Measurements from ENCODE around the gene GAB2.

The GAB2 gene

GRCh38 chr11:78194490-78194889 is 223.1 kb downstream of the GAB2 start:
- H3K9ac ChIP-seq (ENCODE audit: low read length) = no peak overlapping the region
- H3K27ac ChIP-seq (ENCODE audit: low read depth, low read length, poor library complexity, severe bottlenecking) = no peak overlapping the region
- no peaks in the 10 kb centered on the region for H3K79me2 ChIP-seq (ENCODE audit: insufficient read depth, low read length)
- TF ChIP-seq CTCF (IDR thresholded peaks at IDR 0.05; ENCODE audit: low read length) (no peak), EZH2 (IDR thresholded peaks at IDR 0.05; ENCODE audit: borderline replicate concordance, low read length) (no peak)
- no peak overlapping the region for H3K4me2 ChIP-seq (ENCODE audit: low read length)
- no peaks in the 10 kb centered on the region for H3K36me3 ChIP-seq (ENCODE audit: insufficient read depth, low read length)
- H2AFZ ChIP-seq (ENCODE audit: low read length) = no peak overlapping the region
- no peaks in the 10 kb centered on the region for H3K9me2 ChIP-seq (ENCODE audit: low read depth, low read length)
- no peaks in the 10 kb centered on the region; the same call in 1 of the 2 replicates for H3K27me3 ChIP-seq (ENCODE audit: insufficient read depth, low read length)
- no peaks in the 10 kb centered on the region for H3K9me3 ChIP-seq (ENCODE audit: low read length)
- H3F3A ChIP-seq (ENCODE audit: insufficient read depth, low read length) = no peaks in the 10 kb centered on the region
- H3K4me1 ChIP-seq (ENCODE audit: insufficient read depth, low read length, severe bottlenecking) = peaks cover 3% of the 10 kb centered on the region
- no peaks in the 10 kb centered on the region for H4K20me1 ChIP-seq (ENCODE audit: insufficient read depth, low read length)
- no peak overlapping the region for H3K4me3 ChIP-seq (ENCODE audit: low read depth, low read length, poor library complexity, severe bottlenecking)

- no peaks in the 10 kb centered on the region for H3K9me3 ChIP-seq (ENCODE audit: low read length)
- no peaks in the 10 kb centered on the region; the same call in 1 of the 2 replicates for H3K27me3 ChIP-seq (ENCODE audit: insufficient read depth, low read length)
- no peak overlapping the region for H3K4me2 ChIP-seq (ENCODE audit: low read length)
- H3K27ac ChIP-seq (ENCODE audit: low read depth, low read length, poor library complexity, severe bottlenecking) = no peak overlapping the region
- H2AFZ ChIP-seq (ENCODE audit: low read length) = no peak overlapping the region
- TF ChIP-seq EZH2 (IDR thresholded peaks at IDR 0.05; ENCODE audit: borderline replicate concordance, low read length) = no peak
- TF ChIP-seq CTCF (IDR thresholded peaks at IDR 0.05; ENCODE audit: low read length) = no peak
- peaks cover 10% of the 10 kb centered on the region for H3K4me1 ChIP-seq (ENCODE audit: insufficient read depth, low read length, severe bottlenecking)
- no peaks in the 10 kb centered on the region for H3F3A ChIP-seq (ENCODE audit: insufficient read depth, low read length)
- no peaks in the 10 kb centered on the region for H4K20me1 ChIP-seq (ENCODE audit: insufficient read depth, low read length)
- H3K4me3 ChIP-seq (ENCODE audit: low read depth, low read length, poor library complexity, severe bottlenecking) = no peak overlapping the region
- H3K9ac ChIP-seq (ENCODE audit: low read length) = no peak overlapping the region
- no peaks in the 10 kb centered on the region for H3K36me3 ChIP-seq (ENCODE audit: insufficient read depth, low read length)
- no peaks in the 10 kb centered on the region for H3K9me2 ChIP-seq (ENCODE audit: low read depth, low read length)
- H3K79me2 ChIP-seq (ENCODE audit: insufficient read depth, low read length) = no peaks in the 10 kb centered on the region
Measured at GRCh38 chr11:78193806-78194205, 223.8 kb downstream of the GAB2 start.

GRCh38 chr11:78192911-78193351 is 224.7 kb downstream of the GAB2 start:
- no peak overlapping the region for H3K27ac ChIP-seq (ENCODE audit: low read depth, low read length, poor library complexity, severe bottlenecking)
- no peaks in the 10 kb centered on the region; the same call in 1 of the 2 replicates for H3K27me3 ChIP-seq (ENCODE audit: insufficient read depth, low read length)
- no peaks in the 10 kb centered on the region for H4K20me1 ChIP-seq (ENCODE audit: insufficient read depth, low read length)
- no peaks in the 10 kb centered on the region for H3K79me2 ChIP-seq (ENCODE audit: insufficient read depth, low read length)
- TF ChIP-seq CTCF (IDR thresholded peaks at IDR 0.05; ENCODE audit: low read length) = no peak
- TF ChIP-seq EZH2 (IDR thresholded peaks at IDR 0.05; ENCODE audit: borderline replicate concordance, low read length) = no peak
- no peak overlapping the region for H3K9ac ChIP-seq (ENCODE audit: low read length)
- H3K4me1 ChIP-seq (ENCODE audit: insufficient read depth, low read length, severe bottlenecking) = peaks cover 11% of the 10 kb centered on the region
- no peaks in the 10 kb centered on the region for H3K9me3 ChIP-seq (ENCODE audit: low read length)
- H3K4me3 ChIP-seq (ENCODE audit: low read depth, low read length, poor library complexity, severe bottlenecking) = no peak overlapping the region
- no peak overlapping the region for H3K4me2 ChIP-seq (ENCODE audit: low read length)
- H3K9me2 ChIP-seq (ENCODE audit: low read depth, low read length) = no peaks in the 10 kb centered on the region
- no peak overlapping the region for H2AFZ ChIP-seq (ENCODE audit: low read length)
- H3F3A ChIP-seq (ENCODE audit: insufficient read depth, low read length) = no peaks in the 10 kb centered on the region
- no peaks in the 10 kb centered on the region for H3K36me3 ChIP-seq (ENCODE audit: insufficient read depth, low read length)
